HepG2 (cell line): Measurements from ENCODE around the gene AK2. TPM values are rescaled to one million over a fixed set of nuclear protein-coding genes. Genes with fewer than 3 reads are reported as not detected.

Experiments used
- ATAC-seq: fragments of 200-7000 bp; cut with Tn5 transposase; 3 replicates; pipeline ENCODE4 v1.9.1; 2020; ENCODE audit warnings: mild to moderate bottlenecking, moderate library complexity
- BruUV-seq: library from RNA; stranded (reverse); fragments of 400-500 nt; replicated peaks from 2 replicates; lab custom pipeline; 2021; lab: Mats Ljungman, UMichigan
- CTCF ChIA-PET: fragments of 300-600 bp; formaldehyde crosslinking; extraction: SDS; loops from one replicate; lab custom pipeline; 2021; ENCODE audit warnings: low total read pairs, inconsistent platforms, low intra/inter-chr PET ratio; lab: Yijun Ruan, JAX
- POLR2A ChIA-PET: fragments of 350-600 bp; sonication (Branson Sonifier 250); formaldehyde crosslinking; loops from one replicate; lab custom pipeline; 2020; ENCODE audit warnings: antibody characterized with exemption, inconsistent platforms; lab: Yijun Ruan, JAX
- DNase-seq: peaks from one replicate; pipeline ENCODE4 v3.0.0-alpha.2; 2015; ENCODE audit warnings: low spot score
- FAIRE-seq: peaks from 3 replicates; lab custom pipeline; 2011; peaks lifted over from hg19 to GRCh38; lab: Jason Lieb, UNC
- H2AFZ ChIP-seq: one replicate; pipeline ENCODE4 v1.6.1; 2011; ENCODE audit warnings: low read length, inconsistent platforms
- H3K27ac ChIP-seq: fragments of 300-600 bp; 3 replicates; pipeline ENCODE4 v1.8.0; 2011; ENCODE audit warnings: mixed run types, mild to moderate bottlenecking, mixed read lengths, low read length, inconsistent platforms; ENCODE audit not compliant: insufficient read depth; ENCODE audit errors: extremely low read length
- H3K27me3 ChIP-seq, 2 experiments: fragments of 200-600 bp in 1 of 2; 2 replicates in 1 of 2; 3 replicates in 1 of 2; pipeline versions ENCODE4 v1.6.0 to v1.8.0; 2011; ENCODE audit warnings: low read length in 2 of 2, mild to moderate bottlenecking in 2 of 2, moderate library complexity in 2 of 2, inconsistent platforms in 1 of 2; ENCODE audit not compliant: insufficient read depth in 2 of 2, control insufficient read depth in 1 of 2
- H3K36me3 ChIP-seq, 2 experiments: fragments of 200-600 bp in 1 of 2; replicated peaks in 1 of 2; 2 replicates in 1 of 2; 3 replicates in 1 of 2; pipeline versions ENCODE4 v1.5.1 to v1.8.0; 2011; ENCODE audit warnings: low read length in 2 of 2, inconsistent platforms in 1 of 2; ENCODE audit not compliant: insufficient read depth in 2 of 2, control insufficient read depth in 1 of 2
- H3K4me1 ChIP-seq: 2 replicates; pipeline ENCODE4 v1.5.1; 2012; ENCODE audit warnings: low read length, inconsistent platforms; ENCODE audit not compliant: insufficient read depth
- H3K4me2 ChIP-seq: 2 replicates; pipeline ENCODE4 v1.6.0; 2011; ENCODE audit warnings: low read depth, low read length, inconsistent platforms
- H3K4me3 ChIP-seq, 3 experiments: fragments of 200-600 bp in 1 of 3; sonication (generic), shearing (Covaris generic) in 1 of 3; replicated peaks in 1 of 3; 2 replicates each; pipeline ENCODE4 v1.5.1; 2011 to 2016; ENCODE audit warnings: low read length in 3 of 3, inconsistent platforms in 2 of 3, low read depth in 2 of 3, mild to moderate bottlenecking in 2 of 3, control low read depth in 1 of 3, mixed read lengths in 1 of 3; ENCODE audit not compliant: insufficient read depth in 1 of 3
- H3K79me2 ChIP-seq: one replicate; pipeline ENCODE4 v1.6.1; 2011; ENCODE audit warnings: low read length, inconsistent platforms; ENCODE audit not compliant: insufficient read depth
- H3K9ac ChIP-seq: 2 replicates; pipeline ENCODE4 v1.6.0; 2011; ENCODE audit warnings: mild to moderate bottlenecking, low read depth, low read length, inconsistent platforms; ENCODE audit not compliant: insufficient read depth
- H3K9me3 ChIP-seq: 2 replicates; pipeline ENCODE4 v1.5.1; 2012; ENCODE audit warnings: mild to moderate bottlenecking, low read length
- H4K20me1 ChIP-seq: 2 replicates; pipeline ENCODE4 v1.6.0; 2011; ENCODE audit warnings: inconsistent platforms, mild to moderate bottlenecking, low read length, moderate library complexity; ENCODE audit not compliant: insufficient read depth
- CREB3 ChIP-seq: sonication (generic); formaldehyde crosslinking; IDR thresholded peaks from 2 replicates; pipeline ENCODE4 v1.5.0; 2020; ENCODE audit warnings: missing genetic modification reagents
- HMGXB4 ChIP-seq, 2 experiments: sonication (generic) in 1 of 2; formaldehyde crosslinking in 1 of 2; IDR thresholded peaks; 2 replicates each; pipeline versions ENCODE4 v1.4.0 to v1.6.1; 2018 to 2020; ENCODE audit warnings: missing genetic modification reagents in 2 of 2, borderline replicate concordance in 1 of 2, low read depth in 1 of 2, mild to moderate bottlenecking in 1 of 2, missing biosample characterization in 1 of 2
- LBX2 ChIP-seq: sonication (generic); formaldehyde crosslinking; IDR thresholded peaks from 2 replicates; pipeline ENCODE4 v1.5.0; 2020; ENCODE audit warnings: missing genetic modification reagents, mild to moderate bottlenecking, borderline replicate concordance
- NFE2 ChIP-seq: sonication (generic); formaldehyde crosslinking; IDR thresholded peaks from 2 replicates; pipeline ENCODE4 v1.4.0; 2020; ENCODE audit warnings: missing genetic modification reagents
- NKX3-1 ChIP-seq: sonication (generic); formaldehyde crosslinking; IDR thresholded peaks from 2 replicates; pipeline ENCODE4 v1.5.0; 2020; ENCODE audit warnings: missing genetic modification reagents
- SMC3 ChIP-seq: IDR thresholded peaks from 2 replicates; pipeline ENCODE4 v1.6.1; 2011; ENCODE audit warnings: low read length, improper control_type of control experiment
- SSRP1 ChIP-seq: IDR thresholded peaks from 2 replicates; pipeline ENCODE4 v1.6.1; 2016; ENCODE audit warnings: control low read depth
- ZBTB46 ChIP-seq: sonication (generic); formaldehyde crosslinking; IDR thresholded peaks from 2 replicates; pipeline ENCODE4 v1.4.0; 2020; ENCODE audit warnings: mild to moderate bottlenecking, missing genetic modification reagents, borderline replicate concordance
- ZNF335 ChIP-seq: sonication (generic); formaldehyde crosslinking; IDR thresholded peaks from 2 replicates; pipeline ENCODE4 v1.4.0; 2020; ENCODE audit warnings: missing genetic modification reagents
- ZNF724P ChIP-seq: sonication (generic); formaldehyde crosslinking; IDR thresholded peaks from 2 replicates; pipeline ENCODE4 v1.8.0; 2022; ENCODE audit warnings: missing genetic modification reagents, borderline replicate concordance
- ZNF772 ChIP-seq: sonication (generic); formaldehyde crosslinking; IDR thresholded peaks from 2 replicates; pipeline ENCODE4 v1.5.0; 2020; ENCODE audit warnings: mild to moderate bottlenecking, missing genetic modification reagents
- ZNF879 ChIP-seq: sonication (generic); formaldehyde crosslinking; IDR thresholded peaks from 2 replicates; pipeline ENCODE4 v1.8.1; 2023; ENCODE audit warnings: missing genetic modification reagents
- ZUFSP ChIP-seq: sonication (generic); formaldehyde crosslinking; IDR thresholded peaks from 2 replicates; pipeline ENCODE4 v1.9.0; 2021; ENCODE audit warnings: missing genetic modification reagents, mild to moderate bottlenecking, borderline replicate concordance
- WGBS: methylation state at CpG from one replicate; pipeline ENCODE4 v1.1.6; 2017; ENCODE audit warnings: low lambda C conversion rate; 5-methylcytosine and 5-hydroxymethylcytosine counted together
- in situ Hi-C: cut with HindIII; loops from 2 replicates; pipeline ENCODE4 v1.10.0; 2017; ENCODE audit warnings: low pct_unique_long_range_greater_than_20kb; ENCODE audit not compliant: extremely low pct_ligation_motif_present
- intact Hi-C: fragments of 100-400 bp; cut with micrococcal nuclease; formaldehyde crosslinking; loops from one replicate; pipeline ENCODE4 v1.10.0; 2022; ENCODE audit not compliant: unreplicated experiment
- polyA plus RNA-seq, 8 experiments: library from polyadenylated mRNA; depleted of rRNA in 3 of 8; stranded (reverse) in 7 of 8; unstranded in 1 of 8; fragments of >200 nt; fragmentation: Illumina TruSeq in 4 of 8; extraction: Trizol in 4 of 8; gene quantifications; 2 replicates each; pipeline versions ENCODE4 v1.2.1 to v1.2.3, GENCODE V29; 2011 to 2016; ENCODE audit warnings: low read depth in 4 of 8, missing spikeins in 1 of 8, mixed read lengths in 1 of 8; ENCODE audit not compliant: insufficient read depth in 1 of 8
- total RNA-seq, 5 experiments: library from RNA; depleted of rRNA; stranded (reverse); fragments of >200 nt; fragmentation: Illumina TruSeq; extraction: Trizol; gene quantifications; 2 replicates each; pipeline ENCODE4 v1.2.3, GENCODE V29; 2016; ENCODE audit warnings: low read depth in 1 of 5

The AK2 gene
- total and polyA plus RNA-seq, 2 of the 13 experiments (the other 11 are each of a cell fraction or from before 2014, with no cell fraction given), result 170 to 188 TPM

GRCh38 chr1:32985226-32985625, 51.5 kb downstream of the AK2 start (continued):
- no peak for TF ChIP-seq HMGXB4 (CRISPR knock-in tag; IDR thresholded peaks at IDR 0.05; ENCODE audit: borderline replicate concordance in 1 of 2, low read depth in 1 of 2)
- no peak for TF ChIP-seq LBX2 (CRISPR knock-in tag)

DNA sequence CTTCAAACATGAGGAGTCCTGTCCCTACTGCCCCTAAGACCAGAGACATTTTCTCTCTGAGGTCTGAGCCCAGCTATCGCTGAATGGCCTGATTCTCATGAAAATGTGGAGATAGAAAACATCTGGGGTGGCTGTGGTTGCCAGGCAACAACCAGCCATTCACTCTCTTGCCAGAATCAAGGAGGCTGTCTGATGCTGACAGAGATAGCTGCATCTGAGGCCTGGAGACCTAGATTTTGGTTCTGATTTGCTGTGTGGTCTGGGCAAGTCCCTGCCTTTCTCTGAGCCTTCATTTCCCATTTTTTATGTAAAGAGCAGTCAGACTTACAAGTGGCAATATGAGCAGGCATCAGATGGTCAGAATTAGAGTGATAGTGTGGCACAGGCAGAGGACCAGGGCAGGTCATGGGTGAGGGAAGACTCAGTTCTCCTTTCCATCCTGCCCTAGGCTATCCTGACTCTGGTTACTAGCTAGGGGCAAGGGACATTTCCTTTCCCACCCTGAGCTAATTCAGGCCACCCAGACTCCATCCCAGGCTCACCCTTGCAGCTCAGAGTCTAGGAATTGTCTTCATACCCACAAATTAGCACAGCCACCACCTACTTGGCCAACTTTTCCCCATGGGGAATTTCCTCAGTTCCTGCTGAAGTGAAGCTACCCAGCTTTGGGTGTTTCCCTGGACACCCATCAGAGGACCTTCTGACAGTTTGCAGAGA, 52.1 kb downstream of the AK2 start:
- no peaks in the 10 kb centered on the region for H3K79me2 ChIP-seq
- in situ Hi-C loops (no loop called here), intact Hi-C loops (no loop called here)
- H3K4me2 ChIP-seq, result no peak overlapping the region
- BruUV-seq, result no TSS peak
- H3K9ac ChIP-seq, result no peak overlapping the region
- POLR2A ChIA-PET, result interaction anchor here (2.3 kb wide), 1 partner anchor 20 kb away, joined by 5 read pairs; the partner anchor contains the start of gene RNF19B
- FAIRE-seq (no peak), ATAC-seq (no peak), DNase-seq (no peak)
- no peak overlapping the region for H2AFZ ChIP-seq
- H3K4me1 ChIP-seq, result peaks cover 12% of the 10 kb centered on the region
- H3K4me3 ChIP-seq, result no peak overlapping the region
- WGBS, result 44% methylated on average over 1 of the region's 1 CpG
- CTCF ChIA-PET, result no interaction called here
- no peak overlapping the region for H3K27ac ChIP-seq
- no peaks in the 10 kb centered on the region for H4K20me1 ChIP-seq
- no peaks in the 10 kb centered on the region for H3K9me3 ChIP-seq
- H3K36me3 ChIP-seq, result no peaks in the 10 kb centered on the region
- no peak for TF ChIP-seq ZNF772 (CRISPR knock-in tag)
- TF ChIP-seq NFE2 (CRISPR knock-in tag), result no peak
- no peak for TF ChIP-seq SSRP1
- no peak for TF ChIP-seq ZNF724P (CRISPR knock-in tag)
- no peak for TF ChIP-seq SMC3
- no peak for TF ChIP-seq ZNF879
- TF ChIP-seq ZNF335, result no peak
- no peak for TF ChIP-seq NKX3-1 (CRISPR knock-in tag)
- no peak for TF ChIP-seq ZUFSP (CRISPR knock-in tag)
- TF ChIP-seq CREB3 (CRISPR knock-in tag), result no peak
- no peak for TF ChIP-seq ZBTB46
- H3K27me3 ChIP-seq, result no peaks in the 10 kb centered on the region; a peak in 2 of 5 replicates
